Kidney epithelial cell (primary cell): ENCODE measurements around the gene LIX1L. TPM values are rescaled to one million over a fixed set of nuclear protein-coding genes. Genes with fewer than 3 reads are reported as not detected.

Source experiments
- DNase-seq: peaks from one replicate; pipeline ENCODE4 v3.0.0-alpha.2; 2010; ENCODE audit warnings: low read depth
- H3K27me3 ChIP-seq: 2 replicates; pipeline ENCODE4 v1.6.0; 2011; ENCODE audit warnings: low read length; ENCODE audit not compliant: control insufficient read depth, insufficient read depth
- H3K36me3 ChIP-seq: 2 replicates; pipeline ENCODE4 v1.5.1; 2011; ENCODE audit warnings: low read length; ENCODE audit not compliant: control insufficient read depth, insufficient read depth
- H3K4me3 ChIP-seq: 2 replicates; pipeline ENCODE4 v1.5.1; 2011; ENCODE audit warnings: low read depth, mild to moderate bottlenecking, control low read depth, low read length
- total RNA-seq: library from RNA; depleted of rRNA; stranded (reverse); fragments of >200 nt; gene quantifications from 2 replicates; pipeline ENCODE4 v1.2.3, GENCODE V29; 2015
- TF ChIP-seq, protein P1 (sequence below): IDR thresholded peaks from 2 replicates; pipeline ENCODE4 v1.5.1; 2011; ENCODE audit warnings: mild to moderate bottlenecking, moderate library complexity, low read length, control low read depth, inconsistent platforms; ENCODE audit not compliant: insufficient read depth, poor library complexity, severe bottlenecking

Gene LIX1L
- total RNA-seq, 1 donor from 2014 or later, result 23.2 TPM

DNA sequence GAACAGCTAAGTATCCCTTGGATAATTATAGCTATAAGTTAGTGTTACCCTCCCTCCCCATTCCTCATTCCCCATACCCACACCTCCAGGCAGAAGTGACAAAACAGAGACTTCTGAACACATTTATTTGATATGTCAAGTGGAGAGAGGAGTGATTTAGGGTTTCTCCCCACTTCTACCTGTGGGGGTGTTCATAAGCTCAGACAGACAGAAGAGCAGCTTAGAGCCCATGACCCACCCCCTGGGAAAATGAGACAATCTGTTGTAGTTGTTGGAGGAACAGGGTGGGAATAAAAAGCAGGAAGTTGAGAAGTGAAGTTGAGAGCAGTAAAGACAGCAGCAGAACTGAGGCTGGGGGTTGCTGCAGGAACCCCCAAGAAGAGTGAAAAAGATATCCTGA is 1.5 kb upstream of the LIX1L start:
- Histone ChIP-seq H3K36me3 (peaks cover 1% of the 10 kb centered on the region), H3K27me3 (no peaks in the 10 kb centered on the region), H3K4me3 (no peak overlapping the region)
- TF ChIP-seq, protein P1, sequence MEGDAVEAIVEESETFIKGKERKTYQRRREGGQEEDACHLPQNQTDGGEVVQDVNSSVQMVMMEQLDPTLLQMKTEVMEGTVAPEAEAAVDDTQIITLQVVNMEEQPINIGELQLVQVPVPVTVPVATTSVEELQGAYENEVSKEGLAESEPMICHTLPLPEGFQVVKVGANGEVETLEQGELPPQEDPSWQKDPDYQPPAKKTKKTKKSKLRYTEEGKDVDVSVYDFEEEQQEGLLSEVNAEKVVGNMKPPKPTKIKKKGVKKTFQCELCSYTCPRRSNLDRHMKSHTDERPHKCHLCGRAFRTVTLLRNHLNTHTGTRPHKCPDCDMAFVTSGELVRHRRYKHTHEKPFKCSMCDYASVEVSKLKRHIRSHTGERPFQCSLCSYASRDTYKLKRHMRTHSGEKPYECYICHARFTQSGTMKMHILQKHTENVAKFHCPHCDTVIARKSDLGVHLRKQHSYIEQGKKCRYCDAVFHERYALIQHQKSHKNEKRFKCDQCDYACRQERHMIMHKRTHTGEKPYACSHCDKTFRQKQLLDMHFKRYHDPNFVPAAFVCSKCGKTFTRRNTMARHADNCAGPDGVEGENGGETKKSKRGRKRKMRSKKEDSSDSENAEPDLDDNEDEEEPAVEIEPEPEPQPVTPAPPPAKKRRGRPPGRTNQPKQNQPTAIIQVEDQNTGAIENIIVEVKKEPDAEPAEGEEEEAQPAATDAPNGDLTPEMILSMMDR, result no peak
- no peak for DNase-seq

DNA sequence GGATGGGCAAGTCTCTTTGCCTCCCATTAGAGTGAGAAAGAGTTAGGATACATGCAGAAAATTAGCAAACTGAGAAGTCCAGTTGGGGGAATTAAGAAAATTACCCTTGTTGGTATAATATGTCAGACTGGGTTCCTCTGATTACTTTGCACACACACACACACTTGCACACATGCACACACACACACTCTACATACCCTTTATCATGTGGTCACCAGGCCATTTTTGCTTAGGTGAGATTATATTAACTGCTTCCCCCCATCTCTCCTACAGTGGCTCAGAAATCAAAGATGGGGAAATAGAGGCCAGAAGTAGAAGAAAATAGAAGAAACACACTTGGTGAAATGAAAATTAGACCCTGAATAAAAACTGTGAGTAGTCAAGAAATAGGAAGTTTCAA is 917 bp upstream of the LIX1L start:
- H3K27me3 ChIP-seq, result no peaks in the 10 kb centered on the region
- DNase-seq, result no peak
- H3K4me3 ChIP-seq, result no peak overlapping the region
- TF ChIP-seq, protein P1, result no peak
- H3K36me3 ChIP-seq, result peaks cover 1% of the 10 kb centered on the region

DNA sequence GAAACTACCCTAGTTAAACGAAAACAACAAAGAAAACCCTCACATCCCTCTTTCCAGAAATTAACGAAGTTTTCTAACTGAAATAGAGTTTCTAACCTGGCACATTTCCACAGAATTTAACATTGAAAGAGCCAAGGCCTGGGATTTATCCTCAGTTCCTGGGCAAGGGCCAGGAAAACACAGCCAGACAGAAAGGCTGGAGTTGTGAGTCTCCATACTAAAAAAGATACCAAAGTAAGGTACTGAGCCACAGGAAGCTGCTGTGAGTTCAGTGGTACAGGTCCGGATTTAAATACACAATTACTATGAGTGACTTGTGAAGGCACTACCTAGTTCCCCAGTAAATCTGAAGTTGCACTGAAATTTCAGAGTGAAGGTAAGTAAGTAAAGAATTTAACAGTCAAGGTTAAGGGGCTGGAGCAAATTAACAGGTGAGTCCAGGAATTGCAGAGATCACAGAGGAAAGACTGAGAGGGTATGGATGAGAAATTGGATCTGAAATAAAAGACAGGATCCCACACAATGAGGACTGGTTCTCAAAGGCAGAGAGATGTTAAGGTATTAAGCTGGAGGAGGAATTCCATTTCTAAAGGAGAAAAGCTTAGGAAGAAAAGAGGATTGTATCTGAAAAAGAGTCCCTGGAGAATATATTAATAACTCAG is 905 bp downstream of the LIX1L start:
- no peak for DNase-seq
- TF ChIP-seq, protein P1, result no peak

GRCh38 chr1:145956361-145956760 is 1.5 kb downstream of the LIX1L start:
- DNase-seq, result no peak
- TF ChIP-seq, protein P1, result no peak

More for the DNA sequence above, 905 bp downstream of the LIX1L start:
- Histone ChIP-seq H3K4me3 (peak overlapping the region; percentile 55), H3K36me3 (peaks cover 1% of the 10 kb centered on the region), H3K27me3 (no peaks in the 10 kb centered on the region)

DNA sequence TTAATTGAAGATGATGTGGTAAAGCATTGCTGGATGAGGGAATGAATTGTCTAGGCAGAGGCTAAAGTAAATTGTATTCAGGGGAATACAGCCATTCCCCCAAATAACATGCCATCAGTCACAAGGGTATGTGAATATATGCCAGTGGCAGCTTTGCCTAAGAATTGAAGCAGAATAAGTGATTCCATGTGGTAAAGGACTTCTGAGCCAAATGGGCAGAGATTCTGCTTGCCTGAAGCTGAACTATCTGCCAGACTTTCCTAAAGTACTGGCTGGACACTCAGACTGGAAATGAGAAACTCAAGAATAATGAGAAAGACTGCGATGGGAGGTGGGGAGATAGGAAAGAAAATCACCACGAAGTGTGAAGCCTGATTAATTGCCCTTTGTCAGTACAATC is 2.4 kb downstream of the LIX1L start:
- H3K27me3 ChIP-seq, result no peaks in the 10 kb centered on the region
- no peak overlapping the region for H3K4me3 ChIP-seq
- no peak for DNase-seq
- TF ChIP-seq, protein P1, result no peak
- peaks cover 1% of the 10 kb centered on the region for H3K36me3 ChIP-seq

More at GRCh38 chr1:145956361-145956760, 1.5 kb downstream of the LIX1L start:
- no peaks in the 10 kb centered on the region for H3K27me3 ChIP-seq
- H3K36me3 ChIP-seq, result peaks cover 1% of the 10 kb centered on the region
- peak overlapping the region; percentile 55 for H3K4me3 ChIP-seq

DNA sequence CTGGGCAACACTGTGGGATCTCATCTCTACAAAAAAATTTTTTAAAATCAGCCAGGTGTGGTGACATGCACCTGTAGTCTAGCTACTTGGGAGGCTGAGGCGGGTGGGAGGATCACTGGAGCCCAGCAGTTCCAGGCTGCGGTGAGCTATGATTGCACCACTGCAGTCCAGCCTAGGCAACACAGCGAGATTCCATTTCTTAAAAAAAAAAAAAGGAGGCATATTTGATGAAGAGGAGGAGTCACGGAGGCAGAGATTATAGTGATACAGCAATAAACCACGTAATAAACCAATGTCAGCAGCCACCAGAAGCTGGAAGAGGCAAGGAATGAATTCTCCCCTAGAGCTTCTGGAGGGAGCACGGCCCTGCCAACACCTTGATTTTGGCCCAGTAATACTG is 4.0 kb downstream of the LIX1L start:
- no peaks in the 10 kb centered on the region for H3K27me3 ChIP-seq
- H3K36me3 ChIP-seq, result peaks cover 1% of the 10 kb centered on the region
- H3K4me3 ChIP-seq, result no peak overlapping the region
- TF ChIP-seq, protein P1, result no peak
- no peak for DNase-seq
